GM18868 (cell line): Measurements from ENCODE around the gene ALDOB.
A peak's percentile ranks its signal among the peaks of the same experiment; 100 is the strongest.
"Not testable (repeated sequence)": the region's sequence is repeated elsewhere in the genome, so short reads cannot be mapped to it uniquely, and the experiment has no call there.

ENCODE experiments used
- ATAC-seq: cut with Tn5 transposase; IDR thresholded peaks from one replicate; pipeline ENCODE4 v1.9.1; 2021; ENCODE audit warnings: mild to moderate bottlenecking, moderate library complexity; ENCODE audit not compliant: unreplicated experiment

ALDOB gene

GRCh38 chr9:101388507-101388993, 47.0 kb downstream of the ALDOB start:
- ATAC-seq: no peak

GRCh38 chr9:101387871-101388506, 47.6 kb downstream of the ALDOB start:
- peak; percentile 88 for ATAC-seq

DNA sequence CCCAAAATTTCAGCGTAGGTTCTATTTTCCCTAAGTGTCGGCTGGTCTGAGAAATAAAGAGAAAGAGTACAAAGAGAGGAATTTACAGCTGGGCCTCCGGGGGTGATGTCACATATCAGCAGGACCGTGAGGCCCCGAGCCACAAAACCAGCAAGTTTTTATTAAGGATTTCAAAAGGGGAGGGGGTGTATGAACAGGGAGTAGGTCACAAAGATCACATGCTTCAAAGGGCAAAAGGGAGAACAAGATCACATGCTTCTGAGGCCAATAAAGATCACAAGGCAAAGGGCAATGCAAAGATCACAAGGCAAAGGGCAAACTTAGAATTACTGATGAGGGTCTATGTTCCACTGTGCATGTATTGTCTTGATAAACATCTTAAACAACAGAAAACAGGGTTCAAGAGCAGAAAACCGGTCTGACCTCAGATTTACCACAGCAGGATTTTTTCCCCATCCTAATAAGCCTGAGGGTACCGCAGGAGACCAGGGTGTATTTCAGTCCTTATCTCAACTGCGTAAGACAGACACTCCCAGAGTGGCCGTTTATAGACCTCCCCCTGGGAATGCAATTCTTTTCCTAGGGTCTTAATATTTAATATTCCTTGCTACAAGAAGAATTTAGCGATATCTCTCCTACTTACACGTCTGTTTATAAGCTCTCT, 50.6 kb downstream of the ALDOB start, which contains the start of gene BAAT:
BAAT (minus strand) TSS at position 134 of the 664 bp plus-strand sequence. CDS start 13,602 bp downstream, outside the sequence.
- not testable (repeated sequence) for ATAC-seq

- ATAC-seq: no peak
Measured at GRCh38 chr9:101383361-101383760, 52.2 kb downstream of the ALDOB start.

DNA sequence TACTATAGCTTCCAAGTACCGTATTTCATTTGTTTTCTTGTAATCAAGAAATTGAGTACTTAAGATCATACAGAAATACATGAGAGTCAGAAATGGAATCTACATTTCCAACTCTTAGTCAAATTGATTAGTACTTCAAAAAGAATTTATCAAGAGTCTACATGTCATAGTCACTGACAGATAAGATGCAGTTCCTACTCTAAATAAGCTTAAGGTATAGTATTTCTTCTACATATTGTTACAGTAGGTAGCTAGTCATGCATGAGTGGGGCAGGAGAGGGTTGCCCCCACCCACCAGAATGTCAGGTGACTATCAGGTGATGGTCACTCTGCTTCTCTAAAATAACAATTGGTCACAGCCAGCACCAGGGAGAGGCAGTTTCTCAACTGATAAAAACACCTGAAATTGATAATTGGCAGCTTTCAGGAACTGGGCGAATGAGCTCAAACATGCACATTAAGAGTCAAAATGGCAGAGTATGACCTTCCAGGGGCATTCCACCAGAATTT, 53.7 kb downstream of the ALDOB start:
- ATAC-seq: no peak

DNA sequence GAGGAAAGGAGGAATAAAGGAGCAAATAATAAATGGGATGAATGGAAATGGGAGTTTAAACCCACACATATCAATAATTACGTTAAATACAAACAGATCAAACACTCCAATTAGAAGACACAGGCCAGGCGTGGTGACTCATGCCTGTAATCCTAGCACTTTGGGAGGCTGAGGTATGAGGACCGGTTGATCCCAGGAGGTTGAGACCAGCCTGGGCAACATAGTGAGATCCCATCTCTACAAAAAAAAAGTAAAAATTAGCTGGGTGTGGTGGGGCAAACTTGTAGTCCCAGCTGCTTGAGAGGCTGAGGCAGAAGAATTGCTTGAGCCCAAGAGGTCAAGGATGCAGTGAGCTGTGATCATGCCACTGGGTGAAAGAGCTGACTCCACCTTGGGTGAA, 54.5 kb downstream of the ALDOB start:
- no peak for ATAC-seq

- no peak for ATAC-seq
Measured at GRCh38 chr9:101380295-101380694, 55.3 kb downstream of the ALDOB start.

- ATAC-seq: no peak
Measured at GRCh38 chr9:101376111-101376848, 59.3 kb downstream of the ALDOB start.

GRCh38 chr9:101375546-101375945, 60.0 kb downstream of the ALDOB start:
- ATAC-seq: no peak

DNA sequence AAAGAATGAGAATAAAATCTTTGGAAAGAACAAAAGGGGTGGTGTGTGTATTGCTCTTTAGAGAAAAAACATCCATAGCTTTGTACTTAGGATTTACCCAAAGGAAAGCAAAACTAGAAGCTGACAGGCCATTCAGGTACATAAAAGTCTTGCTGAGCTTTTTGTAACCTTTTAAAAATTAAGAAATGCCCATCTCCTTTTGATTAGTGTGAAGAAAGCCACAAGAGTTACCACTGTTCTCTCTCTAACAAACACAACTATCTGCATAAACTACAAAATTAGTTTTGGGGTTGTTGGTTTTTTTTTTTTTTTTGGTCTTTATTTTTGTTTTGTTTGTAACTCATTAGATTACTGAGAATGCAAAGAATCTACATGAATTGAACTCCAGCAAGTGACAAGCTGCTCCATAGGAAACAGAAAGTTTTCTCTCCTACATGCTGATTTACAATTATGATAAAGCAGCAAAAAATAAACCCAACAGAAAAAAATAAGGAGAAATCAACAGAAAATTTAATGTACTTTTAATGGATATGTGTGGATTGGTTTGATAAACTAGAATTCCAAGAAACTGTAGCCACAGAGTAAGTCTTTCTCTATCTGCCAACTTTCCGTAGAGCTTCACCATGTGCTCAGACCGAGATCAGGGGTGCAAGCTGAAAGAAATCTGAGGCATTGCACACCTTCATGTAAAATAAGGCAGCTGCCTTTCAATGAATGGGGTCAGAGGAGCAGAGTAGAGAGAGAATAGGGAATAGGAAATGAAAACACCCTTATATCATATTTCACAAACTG, 63.1 kb downstream of the ALDOB start:
- ATAC-seq: no peak

- no peak for ATAC-seq
Measured at GRCh38 chr9:101371813-101372212, 63.8 kb downstream of the ALDOB start.
